ENCODE measurements around the gene CHMP6. TPM values are rescaled to one million over a fixed set of nuclear protein-coding genes. Genes with fewer than 3 reads are reported as not detected.
A peak's percentile ranks its signal among the peaks of the same experiment; 100 is the strongest.

CHMP6 gene
- total and polyA plus RNA-seq, 4 experiments from 2014 or later = 36.7 to 48.7 (median 41.9) TPM

- no peaks in the 10 kb centered on the region for H3K27me3 ChIP-seq (ENCODE audit: insufficient read depth, low read length)
- no peak for DNase-seq
- H3K9me3 ChIP-seq (ENCODE audit: control insufficient read depth in 1 of 2, low read length in 2 of 2) = no peaks in the 10 kb centered on the region
- no peaks in the 10 kb centered on the region for H3K36me3 ChIP-seq (ENCODE audit: insufficient read depth, low read length)
- H3K4me1 Mint-ChIP-seq = no peaks in the 10 kb centered on the region
- intact Hi-C loops (cut with micrococcal nuclease) = no loop called here
- H3K9me3 Mint-ChIP-seq = no peaks in the 10 kb centered on the region
- ChIA-PET CTCF (ENCODE audit: partially characterized antibody) (interaction anchor here (1.1 kb wide), 1 partner anchor 491 kb away, joined by 3 read pairs; no protein-coding TSS in a partner anchor), POLR2A (ENCODE audit: partially characterized antibody) (no interaction called here)
- H3K4me1 ChIP-seq (ENCODE audit: insufficient read depth, low read length) = peaks cover under 1% of the 10 kb centered on the region
- H3K4me3 ChIP-seq (ENCODE audit: low read length in 2 of 2) = no peak overlapping the region
- H3K4me3 Mint-ChIP-seq = no peak overlapping the region
- no peak overlapping the region for H3K27ac ChIP-seq (ENCODE audit: low read depth, low read length)
- H3K27me3 Mint-ChIP-seq = no peaks in the 10 kb centered on the region
- no peak overlapping the region for H3K27ac Mint-ChIP-seq
- H3K36me3 Mint-ChIP-seq = peaks cover 0 to 15% of the 10 kb centered on the region in 2 donors
Observed at GRCh38 chr17:80964544-80964856, 27.1 kb upstream of the CHMP6 start.

GRCh38 chr17:80964859-80965580 lies 26.6 kb upstream of the CHMP6 start:
- H3K27me3 ChIP-seq (ENCODE audit: insufficient read depth, low read length) = no peaks in the 10 kb centered on the region
- no peaks in the 10 kb centered on the region for H3K4me1 Mint-ChIP-seq
- H3K9me3 Mint-ChIP-seq = no peaks in the 10 kb centered on the region
- H3K27me3 Mint-ChIP-seq = no peaks in the 10 kb centered on the region
- CTCF ChIA-PET (ENCODE audit: partially characterized antibody) = interaction anchor here (1.1 kb wide), 1 partner anchor 492 kb away, joined by 3 read pairs; no protein-coding TSS in a partner anchor
- H3K4me3 Mint-ChIP-seq = no peak overlapping the region
- H3K36me3 ChIP-seq (ENCODE audit: insufficient read depth, low read length) = no peaks in the 10 kb centered on the region
- POLR2A ChIA-PET (ENCODE audit: partially characterized antibody) = interaction anchor here (1.0 kb wide), 1 partner anchor 111 kb away, joined by 3 read pairs; no protein-coding TSS in a partner anchor
- no peak for DNase-seq
- H3K36me3 Mint-ChIP-seq = peaks cover 0 to 15% of the 10 kb centered on the region in 2 donors
- no peak overlapping the region for H3K27ac ChIP-seq (ENCODE audit: low read depth, low read length)
- H3K27ac Mint-ChIP-seq = peak overlapping the region in 1 of 7 donors; percentile 38
- intact Hi-C loops (cut with micrococcal nuclease) = no loop called here
- H3K9me3 ChIP-seq (ENCODE audit: control insufficient read depth in 1 of 2, low read length in 2 of 2) = no peaks in the 10 kb centered on the region
- peaks cover 6% of the 10 kb centered on the region for H3K4me1 ChIP-seq (ENCODE audit: insufficient read depth, low read length)
- H3K4me3 ChIP-seq (ENCODE audit: low read length in 2 of 2) = no peak overlapping the region

- Mint-ChIP-seq H3K4me1 (peaks cover 0 to 5% (median 2%) of the 10 kb centered on the region in 4 donors), H3K27me3 (no peaks in the 10 kb centered on the region), H3K4me3 (no peak overlapping the region), H3K36me3 (peaks cover 0 to 14% of the 10 kb centered on the region in 2 donors), H3K27ac (no peak overlapping the region), H3K9me3 (no peaks in the 10 kb centered on the region)
- CTCF ChIA-PET (ENCODE audit: partially characterized antibody) = no interaction called here
- H3K4me3 ChIP-seq (ENCODE audit: low read length in 2 of 2) = no peak overlapping the region
- POLR2A ChIA-PET (ENCODE audit: partially characterized antibody) = interaction anchor here (1.0 kb wide), 1 partner anchor 112 kb away, joined by 3 read pairs; no protein-coding TSS in a partner anchor
- DNase-seq = no peak
- no peaks in the 10 kb centered on the region for H3K27me3 ChIP-seq (ENCODE audit: insufficient read depth, low read length)
- no peak overlapping the region for H3K27ac ChIP-seq (ENCODE audit: low read depth, low read length)
- H3K9me3 ChIP-seq (ENCODE audit: control insufficient read depth in 1 of 2, low read length in 2 of 2) = no peaks in the 10 kb centered on the region
- H3K36me3 ChIP-seq (ENCODE audit: insufficient read depth, low read length) = no peaks in the 10 kb centered on the region
- intact Hi-C loops (cut with micrococcal nuclease) = no loop called here
- peaks cover 12% of the 10 kb centered on the region for H3K4me1 ChIP-seq (ENCODE audit: insufficient read depth, low read length)
Observed at GRCh38 chr17:80965606-80966005, 26.0 kb upstream of the CHMP6 start.

- Histone ChIP-seq H3K36me3 (ENCODE audit: insufficient read depth, low read length) (no peaks in the 10 kb centered on the region), H3K27ac (ENCODE audit: low read depth, low read length) (no peak overlapping the region), H3K9me3 (ENCODE audit: control insufficient read depth in 1 of 2, low read length in 2 of 2) (no peaks in the 10 kb centered on the region), H3K4me3 (ENCODE audit: low read length in 2 of 2) (no peak overlapping the region), H3K27me3 (ENCODE audit: insufficient read depth, low read length) (no peaks in the 10 kb centered on the region), H3K4me1 (ENCODE audit: insufficient read depth, low read length) (peaks cover 16% of the 10 kb centered on the region)
- intact Hi-C loops (cut with micrococcal nuclease) = no loop called here
- Mint-ChIP-seq H3K27me3 (no peaks in the 10 kb centered on the region), H3K27ac (no peak overlapping the region), H3K4me1 (peaks cover 0 to 6% (median 2%) of the 10 kb centered on the region in 4 donors), H3K4me3 (no peak overlapping the region), H3K9me3 (no peaks in the 10 kb centered on the region), H3K36me3 (peaks cover 0 to 12% of the 10 kb centered on the region in 2 donors)
- no peak for DNase-seq
- ChIA-PET POLR2A (ENCODE audit: partially characterized antibody) (no interaction called here), CTCF (ENCODE audit: partially characterized antibody) (interaction anchor here (0.9 kb wide), 1 partner anchor 102 kb away, joined by 3 read pairs; no protein-coding TSS in a partner anchor)
Observed at GRCh38 chr17:80967404-80967872, 24.2 kb upstream of the CHMP6 start.

GRCh38 chr17:80968602-80969029 lies 23.0 kb upstream of the CHMP6 start:
- Histone ChIP-seq H3K9me3 (ENCODE audit: control insufficient read depth in 1 of 2, low read length in 2 of 2) (no peaks in the 10 kb centered on the region), H3K4me1 (ENCODE audit: insufficient read depth, low read length) (peaks cover 16% of the 10 kb centered on the region), H3K27me3 (ENCODE audit: insufficient read depth, low read length) (no peaks in the 10 kb centered on the region), H3K27ac (ENCODE audit: low read depth, low read length) (no peak overlapping the region), H3K4me3 (ENCODE audit: low read length in 2 of 2) (no peak overlapping the region), H3K36me3 (ENCODE audit: insufficient read depth, low read length) (no peaks in the 10 kb centered on the region)
- peak overlapping the region in 1 of 8 donors; percentile 22 for H3K4me3 Mint-ChIP-seq
- H3K27ac Mint-ChIP-seq = peak overlapping the region in 2 of 7 donors; percentile 75 to 86
- no peak for DNase-seq
- peaks cover 0 to 6% (median 2%) of the 10 kb centered on the region in 4 donors for H3K4me1 Mint-ChIP-seq
- ChIA-PET POLR2A (ENCODE audit: partially characterized antibody) (no interaction called here), CTCF (ENCODE audit: partially characterized antibody) (no interaction called here)
- H3K36me3 Mint-ChIP-seq = peaks cover 0 to 9% of the 10 kb centered on the region in 2 donors
- no peaks in the 10 kb centered on the region for H3K9me3 Mint-ChIP-seq
- intact Hi-C loops (cut with micrococcal nuclease) = no loop called here
- no peaks in the 10 kb centered on the region for H3K27me3 Mint-ChIP-seq

GRCh38 chr17:80969030-80969673 lies 22.5 kb upstream of the CHMP6 start:
- CTCF ChIA-PET (ENCODE audit: partially characterized antibody) = interaction anchor here (0.6 to 1.9 kb wide), 6 partner anchors 9 to 542 kb away, joined by 3 to 20 read pairs (median 4); no protein-coding TSS in a partner anchor
- no peaks in the 10 kb centered on the region for H3K27me3 Mint-ChIP-seq
- DNase-seq = no peak
- intact Hi-C loops (cut with micrococcal nuclease) = no loop called here
- no peaks in the 10 kb centered on the region for H3K36me3 ChIP-seq (ENCODE audit: insufficient read depth, low read length)
- peak overlapping the region in 1 of 7 donors; percentile 12 for H3K27ac Mint-ChIP-seq
- no peaks in the 10 kb centered on the region for H3K27me3 ChIP-seq (ENCODE audit: insufficient read depth, low read length)
- no peak overlapping the region for H3K27ac ChIP-seq (ENCODE audit: low read depth, low read length)
- no peaks in the 10 kb centered on the region for H3K9me3 Mint-ChIP-seq
- H3K36me3 Mint-ChIP-seq = peaks cover 0 to 9% of the 10 kb centered on the region in 2 donors
- H3K4me3 Mint-ChIP-seq = peak overlapping the region in 2 of 8 donors; percentile 41 to 56
- peaks cover 0 to 6% (median 2%) of the 10 kb centered on the region in 4 donors for H3K4me1 Mint-ChIP-seq
- no peak overlapping the region for H3K4me3 ChIP-seq (ENCODE audit: low read length in 2 of 2)
- POLR2A ChIA-PET (ENCODE audit: partially characterized antibody) = no interaction called here
- peaks cover 16% of the 10 kb centered on the region for H3K4me1 ChIP-seq (ENCODE audit: insufficient read depth, low read length)
- H3K9me3 ChIP-seq (ENCODE audit: control insufficient read depth in 1 of 2, low read length in 2 of 2) = no peaks in the 10 kb centered on the region

GRCh38 chr17:80969674-80970043 lies 22.0 kb upstream of the CHMP6 start:
- Histone ChIP-seq H3K4me1 (ENCODE audit: insufficient read depth, low read length) (peaks cover 16% of the 10 kb centered on the region), H3K36me3 (ENCODE audit: insufficient read depth, low read length) (no peaks in the 10 kb centered on the region), H3K4me3 (ENCODE audit: low read length in 2 of 2) (no peak overlapping the region), H3K27ac (ENCODE audit: low read depth, low read length) (no peak overlapping the region), H3K27me3 (ENCODE audit: insufficient read depth, low read length) (no peaks in the 10 kb centered on the region), H3K9me3 (ENCODE audit: control insufficient read depth in 1 of 2, low read length in 2 of 2) (no peaks in the 10 kb centered on the region)
- intact Hi-C loops (cut with micrococcal nuclease) = loop anchor here (1.0 to 2.0 kb wide), 2 partner anchors 103 to 542 kb away; no protein-coding TSS in a partner anchor
- H3K4me1 Mint-ChIP-seq = peaks cover 0 to 6% (median 2%) of the 10 kb centered on the region in 4 donors
- peaks cover 0 to 6% of the 10 kb centered on the region in 2 donors for H3K36me3 Mint-ChIP-seq
- H3K4me3 Mint-ChIP-seq = peak overlapping the region in 2 of 8 donors; percentile 41 to 56
- peaks cover 0 to 2% of the 10 kb centered on the region in 2 donors for H3K27me3 Mint-ChIP-seq
- CTCF ChIA-PET (ENCODE audit: partially characterized antibody) = interaction anchor here (0.6 to 1.9 kb wide), 8 partner anchors 9 to 543 kb away, joined by 3 to 20 read pairs (median 3); no protein-coding TSS in a partner anchor
- no peaks in the 10 kb centered on the region for H3K9me3 Mint-ChIP-seq
- H3K27ac Mint-ChIP-seq = peak overlapping the region in 2 of 7 donors; percentile 4 to 12
- POLR2A ChIA-PET (ENCODE audit: partially characterized antibody) = interaction anchor here (1.2 kb wide), 1 partner anchor 542 kb away, joined by 3 read pairs; no protein-coding TSS in a partner anchor
- no peak for DNase-seq
